CD1c-positive myeloid dendritic cell (primary cell): ENCODE measurements around the gene SPECC1.

Experiments used
- DNase-seq: peaks from one replicate; pipeline ENCODE4 v3.0.0-alpha.2; 2016; ENCODE audit errors: extremely low spot score

The SPECC1 gene

DNA sequence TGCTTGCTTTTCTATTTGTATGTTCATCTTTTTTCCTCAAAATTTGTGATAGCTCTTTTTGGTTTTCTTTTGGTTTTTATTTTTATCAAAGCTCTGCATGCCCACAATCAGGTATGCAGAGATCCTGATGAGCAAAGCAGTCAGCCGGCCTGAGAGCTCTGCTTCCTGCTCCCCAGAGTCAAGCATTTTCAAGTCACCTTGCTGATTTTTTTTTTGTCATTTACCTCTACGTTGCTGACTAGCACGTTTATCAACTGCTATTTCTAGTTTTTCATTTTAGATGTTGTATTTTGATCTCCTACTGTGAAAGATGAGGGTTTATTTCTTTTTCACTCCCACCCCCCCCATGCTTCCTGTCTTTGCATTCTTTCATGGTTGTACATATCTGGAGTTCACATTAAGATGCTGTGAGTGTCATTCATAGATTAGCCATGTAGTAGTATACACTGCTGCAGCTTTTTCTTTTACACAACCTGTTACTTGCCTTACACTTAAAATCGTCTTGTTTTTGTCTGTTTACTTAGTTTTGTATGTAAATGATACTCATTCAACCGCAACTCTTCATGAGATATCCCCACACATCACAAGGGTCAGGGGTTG is 262.0 kb downstream of the SPECC1 start:
- DNase-seq = no peak

DNA sequence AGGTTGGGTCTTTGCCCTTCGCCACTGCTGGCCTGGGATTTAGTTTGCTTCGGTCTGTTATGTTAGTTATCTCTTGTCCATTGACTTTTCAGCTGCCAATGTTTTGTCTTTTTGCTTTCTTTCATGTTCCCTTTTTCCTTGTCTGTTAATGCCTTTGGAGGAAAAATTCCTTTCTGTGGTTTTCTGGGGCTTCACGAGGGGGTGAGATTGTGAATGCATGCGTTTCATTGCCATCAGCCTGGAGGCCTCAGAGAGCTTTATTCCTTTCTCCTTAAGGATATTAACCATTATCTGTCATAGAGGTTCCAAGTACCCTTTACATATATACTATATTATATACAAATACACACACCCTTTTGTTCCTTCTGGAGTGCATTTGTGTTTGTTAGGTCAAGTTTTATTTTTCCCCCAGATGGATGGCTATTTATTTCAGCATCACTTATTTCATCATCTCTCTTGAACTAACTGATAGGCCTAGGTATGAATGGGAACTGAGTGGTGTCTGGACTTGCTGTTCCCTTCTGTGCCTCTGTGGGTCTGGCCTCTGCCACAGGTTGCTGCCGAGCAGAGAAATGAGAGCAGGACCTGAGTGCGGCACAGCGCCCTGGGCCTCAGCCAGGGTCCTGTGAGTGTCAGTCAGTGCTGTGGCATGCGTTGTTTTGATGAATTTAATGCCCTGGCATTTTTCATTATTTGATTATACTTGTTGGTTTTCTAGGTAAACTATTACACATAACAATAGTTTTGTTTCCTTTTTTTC is 264.8 kb downstream of the SPECC1 start:
- no peak for DNase-seq

DNA sequence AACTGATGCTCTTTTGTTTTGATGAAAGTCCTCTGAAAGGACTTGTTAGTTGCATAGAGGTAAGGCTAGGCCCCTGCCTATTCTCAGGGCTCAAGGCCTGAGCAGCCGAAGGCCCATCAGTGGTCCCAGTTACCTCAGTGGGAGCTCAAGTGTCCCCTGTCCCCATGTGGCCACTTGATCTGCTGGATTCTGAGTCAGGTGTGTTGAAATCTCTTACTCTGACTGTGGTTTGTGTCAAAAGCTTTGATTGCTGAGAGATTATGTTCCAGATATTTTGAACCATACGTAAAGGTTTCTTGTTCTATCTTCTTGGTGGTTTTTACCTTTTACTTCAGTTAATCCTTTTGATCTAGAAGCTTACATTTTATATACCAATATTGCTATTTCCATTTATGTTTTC is 266.5 kb downstream of the SPECC1 start:
- no peak for DNase-seq

DNA sequence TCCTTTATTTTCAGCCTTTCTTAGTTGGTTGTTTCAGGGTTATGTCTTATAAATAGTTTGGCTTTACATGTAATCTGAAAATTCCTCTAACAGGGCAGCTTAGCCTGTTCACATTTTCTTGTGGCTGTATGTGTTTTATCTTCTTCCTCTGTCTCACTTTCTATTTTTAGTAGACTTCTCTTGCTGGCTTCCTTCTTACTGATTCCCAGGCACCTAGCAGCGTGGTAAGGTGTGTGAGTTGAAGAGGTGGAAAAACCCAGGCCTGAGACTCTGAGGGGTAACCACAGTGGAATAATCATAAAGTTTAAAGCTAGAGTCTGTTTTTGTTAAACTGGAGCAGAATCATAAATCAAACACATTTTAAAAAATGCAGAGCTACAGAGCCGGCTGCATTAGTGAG is 267.3 kb downstream of the SPECC1 start:
- DNase-seq = no peak

DNA sequence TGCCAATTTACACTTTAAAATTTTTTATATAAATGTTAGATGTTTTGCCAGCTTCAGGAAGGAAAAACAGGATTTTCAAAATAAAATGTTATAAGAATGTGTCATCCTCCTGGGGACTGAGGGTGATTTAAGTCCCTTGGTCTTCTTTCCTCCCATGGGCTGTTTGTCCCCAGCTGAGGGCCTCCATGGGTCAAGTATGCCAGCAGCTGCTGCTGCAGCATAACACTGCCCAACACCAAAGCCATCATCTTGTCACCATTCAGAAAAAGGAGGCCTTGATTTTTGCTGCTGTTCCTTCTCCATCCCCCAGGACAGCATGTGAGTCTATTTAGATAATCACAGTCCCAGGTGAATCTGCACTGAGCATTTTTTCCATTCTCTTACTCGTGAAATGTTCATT is 269.6 kb downstream of the SPECC1 start:
- DNase-seq = no peak

DNA sequence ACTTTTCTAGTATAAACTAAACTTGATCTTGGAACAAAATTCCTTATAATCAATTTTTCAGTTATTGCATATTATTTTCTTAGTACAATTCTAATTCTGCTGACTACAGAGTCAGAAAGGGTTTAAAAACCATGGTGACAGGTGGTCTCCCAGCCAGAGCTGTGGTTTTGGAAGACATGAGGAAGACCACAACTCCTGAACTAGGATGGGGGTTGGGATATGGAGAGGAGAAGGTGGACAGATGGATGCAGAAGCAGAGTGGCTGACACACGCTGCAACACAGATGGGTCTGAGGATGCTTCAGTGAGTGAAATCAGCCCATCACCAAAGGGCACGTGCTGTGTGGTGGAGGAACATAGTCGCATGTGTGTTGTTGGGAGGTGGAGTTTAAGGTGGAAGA is 270.5 kb downstream of the SPECC1 start:
- no peak for DNase-seq

DNA sequence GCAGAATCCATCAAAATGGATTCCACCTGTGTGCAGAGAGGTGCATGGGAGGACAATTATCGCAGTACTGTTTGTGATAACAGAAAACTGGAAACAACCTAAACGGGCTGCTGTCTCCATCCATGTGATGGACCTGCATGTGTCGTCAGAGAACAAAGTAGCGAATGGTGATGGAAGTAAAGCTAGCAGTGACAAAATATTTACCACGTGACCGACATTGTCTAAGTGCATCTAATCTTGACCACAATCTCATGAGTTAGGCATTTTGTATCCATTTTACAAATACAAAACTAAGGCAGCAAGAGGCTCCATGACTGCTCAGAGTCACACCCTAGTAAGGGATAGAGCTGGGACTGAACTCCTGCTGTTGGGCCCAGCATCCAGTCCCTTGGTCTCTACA is 270.9 kb downstream of the SPECC1 start:
- DNase-seq = no peak

DNA sequence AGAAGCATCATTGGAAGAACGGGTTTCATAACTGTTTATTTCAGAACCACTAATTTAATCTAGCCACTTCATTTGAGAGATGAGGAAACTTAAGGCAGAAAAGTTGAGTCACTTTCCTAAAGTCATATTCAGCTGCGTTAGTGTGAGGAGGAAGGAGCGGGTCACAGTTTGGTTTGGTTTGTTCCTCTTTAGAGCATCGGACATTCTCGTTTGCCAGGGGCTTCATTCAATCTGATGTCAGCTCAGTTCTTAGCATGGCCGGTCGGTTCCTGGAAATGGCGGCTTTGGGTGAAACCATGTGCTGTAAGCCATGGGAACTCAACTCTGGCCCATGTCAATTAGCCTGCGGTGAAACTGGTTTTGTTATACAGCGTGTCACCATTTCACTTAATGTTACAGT is 271.7 kb downstream of the SPECC1 start:
- peak; percentile 86 for DNase-seq

DNA sequence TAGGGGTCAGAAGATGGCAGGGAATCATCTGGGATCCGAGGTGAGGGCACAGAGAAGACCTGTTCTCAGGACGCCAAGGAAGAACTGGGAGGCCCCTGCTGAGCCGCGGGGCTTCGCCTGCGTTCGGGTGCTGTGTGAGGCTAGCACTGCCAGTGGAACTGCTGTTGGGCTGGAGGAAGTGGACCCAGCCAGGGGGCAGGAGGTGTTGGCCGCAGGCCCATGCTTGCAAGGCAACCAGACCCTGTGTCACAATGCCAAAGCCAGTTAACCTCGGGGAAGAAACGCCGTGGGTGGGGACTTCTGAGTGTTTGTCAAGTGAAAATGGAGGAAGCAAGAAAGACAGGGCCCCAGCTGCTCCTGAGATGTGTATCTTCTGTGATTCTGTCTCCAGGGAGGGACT is 272.7 kb downstream of the SPECC1 start:
- peak; percentile 96 for DNase-seq

DNA sequence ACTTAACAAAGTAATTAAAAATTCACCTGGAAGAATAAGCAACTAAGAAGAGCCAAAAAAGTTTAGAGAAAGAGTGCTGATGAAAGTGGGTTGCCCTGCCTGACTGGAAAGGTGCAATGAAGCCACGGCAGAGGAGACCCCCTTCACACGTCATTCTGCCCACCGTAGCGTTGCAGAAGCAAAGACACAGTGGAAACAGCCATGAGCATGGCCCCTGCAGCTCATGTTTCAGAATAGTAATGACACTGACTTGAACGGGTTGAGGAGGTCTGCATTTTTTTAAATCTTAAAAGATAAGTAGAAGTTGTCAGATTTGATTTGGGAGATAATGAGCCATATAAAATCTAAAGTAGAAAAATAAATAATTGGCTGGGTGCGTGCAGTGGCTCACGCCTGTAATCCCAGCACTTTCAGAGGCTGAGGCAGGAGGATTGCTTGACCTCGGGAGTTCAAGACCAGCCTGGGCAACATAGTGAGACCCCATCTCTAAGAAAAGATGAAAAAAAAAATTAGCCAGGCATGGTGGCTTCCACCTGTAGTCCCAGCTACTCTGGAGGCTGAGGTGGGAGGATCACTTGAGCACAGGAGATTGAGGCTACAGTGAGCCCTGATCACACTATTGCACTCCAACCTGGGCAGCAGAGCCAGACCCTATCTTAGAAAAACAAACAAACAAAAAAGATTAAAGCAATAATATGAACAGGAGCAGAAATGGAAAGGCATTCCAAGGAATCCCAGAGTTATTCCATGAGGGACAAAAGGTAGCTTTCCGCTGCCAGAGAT is 273.6 kb downstream of the SPECC1 start:
- DNase-seq = no peak

DNA sequence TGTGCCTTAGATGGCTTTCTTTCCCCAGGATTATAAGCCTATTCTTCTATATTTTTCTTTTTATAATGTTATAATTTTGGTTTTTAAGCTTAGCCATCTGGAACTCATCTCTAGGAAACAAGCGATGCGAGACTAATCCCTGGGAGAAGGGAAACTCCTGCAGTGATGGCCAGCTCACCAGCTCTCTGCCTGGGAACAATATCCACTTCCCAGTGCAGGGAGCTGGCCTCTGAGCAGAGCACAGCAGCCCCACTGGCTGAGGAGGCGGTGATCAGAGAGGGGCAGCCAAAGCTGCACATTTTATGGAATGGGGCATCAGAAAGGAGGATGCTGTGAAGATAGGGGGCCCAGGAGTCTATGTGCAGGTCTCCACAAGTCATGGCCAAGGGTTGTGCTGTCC is 274.9 kb downstream of the SPECC1 start:
- no peak for DNase-seq

DNA sequence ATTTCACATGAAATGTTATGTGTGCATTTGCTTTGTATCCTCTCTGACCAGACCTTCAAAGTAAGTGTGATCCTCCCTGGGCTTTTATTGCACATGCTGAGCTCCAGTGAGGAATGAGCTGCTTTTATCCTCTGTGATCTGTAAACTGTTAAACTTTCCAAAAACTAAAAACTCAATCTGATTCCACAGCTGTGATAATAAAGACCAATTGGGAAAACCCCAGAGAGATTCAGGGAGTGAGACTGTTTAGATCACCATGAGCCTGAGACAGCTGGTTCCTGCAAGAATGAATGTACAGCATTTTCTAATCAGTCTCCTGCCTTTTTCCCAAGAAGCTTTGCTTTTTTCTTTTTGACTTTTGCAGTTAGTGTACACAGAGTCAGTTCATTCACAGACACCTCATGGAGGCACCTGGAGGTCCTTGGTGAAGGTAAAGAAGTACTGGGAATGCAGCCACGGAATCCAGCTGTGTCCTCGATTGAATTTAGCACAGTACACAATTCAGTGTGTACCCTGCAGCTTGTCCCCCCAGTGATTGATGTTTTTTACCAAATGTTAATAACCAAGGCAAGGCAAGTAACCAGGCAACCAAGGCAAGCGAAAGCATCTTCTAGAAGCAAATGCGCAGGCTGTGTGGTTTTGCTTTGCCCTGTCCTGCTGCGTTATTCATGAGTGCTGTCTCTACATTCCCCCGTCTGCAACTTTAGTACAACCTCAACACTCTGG is 275.6 kb downstream of the SPECC1 start:
- DNase-seq = no peak

DNA sequence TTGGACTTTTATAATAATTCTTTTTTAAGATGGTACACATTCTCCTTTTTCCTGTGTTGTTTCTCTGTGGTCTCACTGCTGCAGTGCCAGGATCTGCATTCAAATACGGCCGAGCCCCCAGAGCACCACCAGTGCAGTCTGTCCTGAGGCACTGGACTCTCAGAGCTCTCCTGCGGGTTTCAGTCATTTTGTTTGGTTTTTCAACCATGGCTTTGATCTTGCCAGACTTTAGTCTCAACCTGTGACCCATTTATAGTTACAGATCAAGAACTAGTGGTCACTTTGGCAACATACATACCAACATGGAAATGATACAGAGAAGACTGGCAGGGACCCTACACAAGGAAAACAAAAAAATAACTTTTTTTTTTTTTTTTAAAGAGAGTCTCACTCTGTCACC is 280.8 kb downstream of the SPECC1 start:
- DNase-seq = no peak

DNA sequence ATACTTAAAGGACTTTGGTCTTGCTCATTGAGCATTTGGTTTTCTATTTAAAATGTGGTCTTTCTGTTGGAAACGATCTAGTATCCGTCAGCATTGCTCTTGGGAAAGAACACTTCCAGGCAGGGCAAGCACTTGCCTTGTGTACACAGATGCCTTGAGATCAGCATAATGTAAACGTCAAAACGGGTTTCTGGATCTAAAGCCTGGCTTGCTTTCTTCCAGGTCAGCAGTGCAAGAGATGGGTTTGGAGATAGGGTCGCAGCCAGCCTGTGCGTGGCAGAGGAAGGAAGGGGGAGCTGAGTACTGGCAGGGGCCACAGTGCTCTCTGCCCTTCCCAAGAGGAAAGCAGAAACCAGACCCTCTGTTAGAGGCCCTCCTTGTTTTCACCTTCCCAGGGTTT is 282.7 kb downstream of the SPECC1 start:
- no peak for DNase-seq

DNA sequence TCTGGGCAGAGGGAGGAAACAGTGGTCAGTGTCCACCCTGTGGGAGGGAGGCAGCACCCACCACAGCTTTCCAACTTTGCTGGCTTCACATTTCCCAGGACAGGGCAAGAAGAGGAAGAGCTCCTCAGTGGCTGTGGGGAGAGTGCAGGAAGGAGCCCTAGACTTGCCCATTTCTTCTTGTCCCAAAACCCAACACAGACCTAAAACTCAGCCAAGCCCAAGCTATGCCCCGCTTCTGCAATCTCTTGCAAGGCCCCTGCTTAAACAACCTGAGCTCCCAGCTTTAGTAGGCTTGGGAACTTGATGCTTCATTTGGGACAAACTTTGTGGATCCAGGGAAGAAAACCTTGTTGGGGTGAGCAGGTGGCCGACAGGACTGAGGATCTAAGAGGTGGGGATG is 284.3 kb downstream of the SPECC1 start:
- no peak for DNase-seq

DNA sequence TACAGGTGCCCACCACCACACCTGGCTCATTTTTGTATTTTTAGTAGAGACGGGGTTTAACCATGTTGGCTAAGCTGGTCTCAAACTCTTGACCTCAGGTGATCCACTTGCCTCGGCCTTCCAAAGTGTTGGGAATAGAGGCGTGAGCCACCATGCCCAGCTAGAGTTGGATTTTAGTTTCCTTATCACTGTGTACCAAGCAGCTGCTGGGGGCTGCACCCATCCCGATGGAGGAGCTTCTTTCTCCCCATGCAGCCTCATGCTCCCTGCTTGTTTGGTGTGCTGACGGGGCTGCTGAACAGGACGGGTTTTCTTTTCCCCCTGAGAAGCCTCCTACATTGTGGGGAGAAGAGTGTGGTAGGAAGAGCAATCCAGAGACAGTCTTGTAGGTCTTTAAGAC is 285.0 kb downstream of the SPECC1 start:
- no peak for DNase-seq

DNA sequence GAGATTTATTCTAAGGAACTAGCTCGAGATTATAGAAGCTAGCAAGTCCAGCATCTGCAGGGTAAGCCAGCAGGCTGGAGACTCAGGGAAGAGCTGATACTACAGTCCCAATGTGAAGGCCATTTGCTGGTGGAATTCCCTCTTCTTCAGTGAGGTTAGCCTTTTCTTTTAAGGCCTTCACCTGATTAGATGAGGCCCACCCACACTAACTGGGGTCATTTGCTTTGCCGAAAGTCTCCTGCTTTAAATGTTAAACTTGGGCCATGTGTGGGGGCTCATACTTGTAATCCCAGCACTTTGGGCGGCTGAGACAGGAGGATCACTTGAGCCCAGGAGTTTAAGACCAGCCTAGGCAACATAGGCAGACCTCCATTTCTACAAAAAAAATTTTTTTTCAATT is 289.9 kb downstream of the SPECC1 start:
- no peak for DNase-seq

DNA sequence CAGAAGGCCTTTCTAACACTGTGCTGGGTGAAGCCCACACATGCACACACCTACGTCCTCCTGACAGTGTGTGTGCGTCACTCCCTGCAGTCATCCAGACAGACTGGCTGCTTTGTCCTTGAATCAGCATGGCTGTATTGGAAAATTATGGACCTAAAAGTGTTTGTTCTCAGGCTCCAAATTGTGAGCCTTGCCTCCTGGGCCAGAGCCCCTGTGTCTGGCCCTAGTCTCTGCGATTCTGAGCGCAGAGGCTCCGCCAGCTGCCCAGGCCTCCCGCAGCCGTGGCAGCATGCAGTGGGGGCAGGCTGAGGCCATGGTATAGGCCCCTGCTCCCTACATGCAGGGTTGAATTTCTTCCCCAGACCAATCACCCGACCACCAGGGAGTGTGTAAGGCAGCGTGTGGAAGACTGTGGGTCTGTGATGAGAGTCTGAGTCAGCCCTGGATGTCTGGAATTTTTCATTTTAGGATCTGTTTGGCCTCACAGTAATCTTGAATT is 291.3 kb downstream of the SPECC1 start:
- no peak for DNase-seq

DNA sequence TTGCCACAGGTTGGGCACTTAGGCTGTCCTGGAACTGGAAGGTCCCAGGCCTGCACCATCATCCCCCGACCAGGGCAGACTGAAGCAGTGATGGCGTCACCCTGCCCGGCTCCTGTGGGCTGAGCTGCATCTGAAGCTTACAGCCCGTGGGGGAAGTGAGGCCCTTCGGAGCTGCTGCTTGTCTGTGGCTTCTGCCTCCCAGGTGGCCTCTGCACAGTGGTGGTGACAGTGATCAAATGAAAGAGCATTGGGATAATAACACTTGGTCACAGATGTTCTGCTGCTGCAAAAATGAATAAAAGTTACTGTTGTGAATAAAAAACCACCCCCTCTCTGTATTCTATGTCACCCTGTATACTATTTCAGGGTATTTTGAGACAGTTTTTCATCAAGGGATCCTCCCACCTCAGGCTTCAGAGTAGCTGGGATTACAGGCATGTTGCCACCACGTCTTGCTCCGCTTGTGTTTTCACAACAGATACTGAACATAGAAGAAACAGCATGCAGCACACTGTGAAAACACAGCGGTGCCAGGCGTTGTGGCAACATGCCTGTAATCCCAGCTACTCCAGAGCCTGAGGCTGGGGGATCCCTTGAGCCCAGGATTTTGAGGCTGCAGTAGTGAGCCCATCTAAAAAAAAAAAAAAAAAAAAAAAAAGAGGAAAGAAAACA is 293.2 kb downstream of the SPECC1 start:
- no peak for DNase-seq

DNA sequence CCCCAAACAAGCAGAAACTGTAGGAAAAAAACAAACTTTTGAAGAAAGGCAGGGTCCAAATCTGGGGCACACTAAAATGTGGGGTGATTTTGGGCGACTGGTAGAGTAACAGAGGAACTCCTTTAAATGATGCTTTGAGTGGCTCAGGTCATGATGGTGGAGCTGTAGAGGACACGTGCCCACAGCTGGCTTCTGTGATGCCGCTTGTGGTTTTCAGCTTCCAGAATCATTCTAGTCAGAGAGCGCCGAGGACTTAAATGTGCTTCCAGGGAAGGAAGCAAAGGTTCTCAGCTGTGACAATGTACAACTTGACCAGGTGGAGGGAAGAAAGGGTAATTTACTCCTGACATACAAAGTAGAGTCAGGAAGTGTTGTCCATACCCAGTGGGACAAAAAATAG is 295.8 kb downstream of the SPECC1 start:
- DNase-seq = no peak

DNA sequence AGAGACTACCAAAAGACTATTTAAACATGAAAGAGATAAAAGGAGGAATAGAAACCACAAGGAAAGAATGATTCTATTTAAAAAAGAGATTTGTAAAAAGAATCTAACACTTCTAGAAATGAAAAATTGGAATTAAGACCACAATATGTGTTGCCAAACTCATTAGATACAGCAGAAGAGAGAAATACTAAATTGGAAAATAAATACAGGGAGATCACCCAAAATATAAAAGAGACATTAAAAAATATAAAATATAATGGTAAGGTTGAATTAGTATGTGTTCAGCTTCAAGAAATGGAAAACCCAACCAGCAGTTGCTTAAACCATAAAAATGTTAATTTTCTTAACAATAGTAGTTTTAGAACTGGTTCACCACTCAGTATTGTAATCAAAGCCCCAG is 297.8 kb downstream of the SPECC1 start:
- DNase-seq = no peak
